PC-3 (cell line): ENCODE results near the gene CFAP57.

Experiments
- CTCF ChIP-seq: fragments of 300-600 bp; sonication (generic); conservative IDR thresholded peaks from 2 replicates; pipeline ENCODE4 v1.5.1; 2017; ENCODE audit warnings: antibody characterized with exemption, low read depth, mild to moderate bottlenecking, low read length
- EZH2 ChIP-seq: fragments of 300-600 bp; sonication (generic); IDR thresholded peaks from one replicate; pipeline ENCODE4 v1.6.1; 2017; ENCODE audit warnings: antibody characterized with exemption, mild to moderate bottlenecking, low read length; ENCODE audit not compliant: unreplicated experiment
- EZH2phosphoT487 ChIP-seq: fragments of 300-600 bp; sonication (generic); IDR thresholded peaks from 2 replicates; pipeline ENCODE4 v1.6.1; 2018; ENCODE audit warnings: mild to moderate bottlenecking, antibody characterized with exemption, low read length, borderline replicate concordance

- peak; percentile 28; the same call in 1 of the 2 replicates for TF ChIP-seq CTCF
- TF ChIP-seq EZH2: no peak
- no peak for TF ChIP-seq EZH2phosphoT487
Measured at GRCh38 chr1:43225168-43225567, 53.0 kb downstream of the CFAP57 start.
